Airway epithelial cell (primary cell): Measurements from ENCODE around the gene NAGPA. TPM values are rescaled to one million over a fixed set of nuclear protein-coding genes. Genes with fewer than 3 reads are reported as not detected.

Experiments used
- total RNA-seq: library from RNA; depleted of rRNA; stranded (reverse); fragments of >200 nt; gene quantifications from 2 replicates; pipeline ENCODE4 v1.2.3, GENCODE V29; 2015

NAGPA gene, protein sequence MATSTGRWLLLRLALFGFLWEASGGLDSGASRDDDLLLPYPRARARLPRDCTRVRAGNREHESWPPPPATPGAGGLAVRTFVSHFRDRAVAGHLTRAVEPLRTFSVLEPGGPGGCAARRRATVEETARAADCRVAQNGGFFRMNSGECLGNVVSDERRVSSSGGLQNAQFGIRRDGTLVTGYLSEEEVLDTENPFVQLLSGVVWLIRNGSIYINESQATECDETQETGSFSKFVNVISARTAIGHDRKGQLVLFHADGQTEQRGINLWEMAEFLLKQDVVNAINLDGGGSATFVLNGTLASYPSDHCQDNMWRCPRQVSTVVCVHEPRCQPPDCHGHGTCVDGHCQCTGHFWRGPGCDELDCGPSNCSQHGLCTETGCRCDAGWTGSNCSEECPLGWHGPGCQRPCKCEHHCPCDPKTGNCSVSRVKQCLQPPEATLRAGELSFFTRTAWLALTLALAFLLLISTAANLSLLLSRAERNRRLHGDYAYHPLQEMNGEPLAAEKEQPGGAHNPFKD
- 19.6 and 27.5 TPM in 2 replicates for total RNA-seq

GRCh38 chr16:5033256-5034166, at the start of gene NAGPA:
NAGPA (minus strand) TSS chr16:5033935; CDS start chr16:5033914, 21 bp downstream.

GRCh38 chr16:5071681-5072333, 38.1 kb upstream of the NAGPA start, which contains the start of gene ALG1:
ALG1 (plus strand) TSS chr16:5071843; CDS start chr16:5071850, 7 bp downstream.

GRCh38 chr16:5065813-5066212, 32.1 kb upstream of the NAGPA start, which contains the start of gene C16orf89:
C16orf89 (minus strand) TSS chr16:5065956; CDS start chr16:5065908, 48 bp downstream.

Other genes starting within 250 kb of the NAGPA start
- gene SEPTIN12, start 245.6 kb downstream of the NAGPA start, total RNA-seq: not detected in 2 replicates
- gene SMIM22, start 238.6 kb downstream of the NAGPA start, total RNA-seq: 1.0 and 5.2 TPM in 2 replicates
- gene ROGDI, start 231.3 kb downstream of the NAGPA start, total RNA-seq: 21.7 and 29.4 TPM in 2 replicates
- gene GLYR1, start 186.6 kb downstream of the NAGPA start, total RNA-seq: 31.1 and 33.6 TPM in 2 replicates
- 28.9 and 31.5 TPM in 2 replicates for gene UBN1, start 186.5 kb downstream of the NAGPA start, total RNA-seq
- 222 and 252 TPM in 2 replicates for gene PPL, start 96.8 kb downstream of the NAGPA start, total RNA-seq
- 0.07 and 0.09 TPM in 2 replicates for gene SEC14L5, start 75.6 kb downstream of the NAGPA start, total RNA-seq
- gene C16orf89, start 32.0 kb upstream of the NAGPA start, total RNA-seq: not detected in 2 replicates
- gene ALG1, start 37.9 kb upstream of the NAGPA start, total RNA-seq: 18.7 and 22.5 TPM in 2 replicates
- 15.1 and 15.4 TPM in 2 replicates for gene EEF2KMT, start 63.9 kb upstream of the NAGPA start, total RNA-seq